K562 (cell line): ENCODE results near the gene IL23A. TPM values are rescaled to one million over a fixed set of nuclear protein-coding genes. Genes with fewer than 3 reads are reported as not detected.

Source experiments
- CBFA2T3 ChIP-seq: fragments of 450-650 bp; IDR thresholded peaks from 2 replicates; pipeline ENCODE4 v1.6.1; 2017
- CBX3 ChIP-seq, 2 experiments: IDR thresholded peaks; 1 replicate in 1 of 2; 2 replicates in 1 of 2; pipeline ENCODE4 v1.6.1; 2012; ENCODE audit warnings: inconsistent platforms in 2 of 2, low read length in 2 of 2, borderline replicate concordance in 1 of 2, control low read depth in 1 of 2
- CBX8 ChIP-seq: fragments of 200-600 bp; sonication (generic); IDR thresholded peaks from 2 replicates; pipeline ENCODE4 v1.6.1; 2012; ENCODE audit warnings: borderline replicate concordance, mixed run types, low read depth, mild to moderate bottlenecking, moderate library complexity, mixed read lengths, low read length, control low read depth, inconsistent platforms; ENCODE audit not compliant: poor library complexity, severe bottlenecking; ENCODE audit errors: extremely low read depth
- FOXA3 ChIP-seq, 2 experiments: fragments of 450-650 bp in 1 of 2; sonication (generic) in 1 of 2; formaldehyde crosslinking; IDR thresholded peaks in 1 of 2; conservative IDR thresholded peaks in 1 of 2; 2 replicates each; pipeline versions ENCODE4 v1.4.0 to v1.8.0; 2020 to 2022; ENCODE audit warnings: mild to moderate bottlenecking in 2 of 2, missing genetic modification reagents in 1 of 2
- HNRNPK ChIP-seq: fragments of 200-400 bp; formaldehyde crosslinking; IDR thresholded peaks from one replicate; pipeline ENCODE4 v1.6.1; 2018; ENCODE audit warnings: mild to moderate bottlenecking, low read depth, low read length; ENCODE audit not compliant: poor library complexity, severe bottlenecking
- ILF3 ChIP-seq: fragments of 450-650 bp; IDR thresholded peaks from 2 replicates; pipeline ENCODE4 v1.6.1; 2018; ENCODE audit warnings: antibody characterized with exemption, mild to moderate bottlenecking, moderate library complexity, borderline replicate concordance
- MCM5 ChIP-seq: fragments of 450-650 bp; IDR thresholded peaks from 2 replicates; pipeline ENCODE4 v1.6.1; 2016; ENCODE audit warnings: low read depth
- NFE2L1 ChIP-seq: fragments of 450-650 bp; IDR thresholded peaks from 2 replicates; pipeline ENCODE4 v1.6.1; 2016; ENCODE audit warnings: missing genetic modification characterization, low read depth, mild to moderate bottlenecking, missing compliant biosample characterization, moderate library complexity, borderline replicate concordance
- NFIC ChIP-seq: fragments of 450-650 bp; IDR thresholded peaks from 2 replicates; pipeline ENCODE4 v1.6.1; 2017; ENCODE audit warnings: mild to moderate bottlenecking, inconsistent platforms
- NR1H2 ChIP-seq: sonication (generic); formaldehyde crosslinking; IDR thresholded peaks from 2 replicates; pipeline ENCODE4 v1.4.0; 2020; ENCODE audit warnings: mild to moderate bottlenecking, missing genetic modification reagents
- NR2F6 ChIP-seq: fragments of 450-650 bp; formaldehyde crosslinking; IDR thresholded peaks from 2 replicates; pipeline ENCODE4 v1.4.0; 2020; ENCODE audit warnings: mild to moderate bottlenecking
- NUFIP1 ChIP-seq: fragments of 450-650 bp; IDR thresholded peaks from 2 replicates; pipeline ENCODE4 v1.6.1; 2018; ENCODE audit not compliant: partially characterized antibody
- PRMT5 ChIP-seq: sonication (generic); formaldehyde crosslinking; IDR thresholded peaks from 2 replicates; pipeline ENCODE4 v1.5.0; 2020; ENCODE audit warnings: missing genetic modification reagents
- PTBP1 ChIP-seq: fragments of 200-400 bp; formaldehyde crosslinking; IDR thresholded peaks from 2 replicates; pipeline ENCODE4 v1.6.1; 2017; ENCODE audit warnings: low read depth, low read length
- RNF2 ChIP-seq: sonication (generic); IDR thresholded peaks from 2 replicates; pipeline ENCODE4 v1.6.1; 2016
- TAL1 ChIP-seq: fragments of 450-650 bp; IDR thresholded peaks from 2 replicates; pipeline ENCODE4 v1.6.1; 2016; ENCODE audit warnings: mild to moderate bottlenecking
- TSC22D4 ChIP-seq: fragments of 450-650 bp; IDR thresholded peaks from 2 replicates; pipeline ENCODE4 v1.6.1; 2016; ENCODE audit warnings: missing genetic modification characterization, missing biosample characterization, control low read depth
- U2AF1 ChIP-seq: fragments of 200-400 bp; formaldehyde crosslinking; optimal IDR thresholded peaks from 2 replicates; pipeline ENCODE3; 2017; ENCODE audit warnings: mild to moderate bottlenecking, low read depth, low read length, moderate library complexity
- ZNF224 ChIP-seq: sonication (generic); formaldehyde crosslinking; IDR thresholded peaks from 2 replicates; pipeline ENCODE4 v1.8.0; 2022; ENCODE audit warnings: mild to moderate bottlenecking, missing genetic modification reagents
- ZNF253 ChIP-seq: fragments of 250-450 bp; sonication (Bioruptor Pico); conservative IDR thresholded peaks from 2 replicates; pipeline ENCODE4 v1.6.1; 2021; ENCODE audit warnings: mild to moderate bottlenecking
- ZNF583 ChIP-seq: fragments of 250-450 bp; sonication (Bioruptor Pico); IDR thresholded peaks from 2 replicates; pipeline ENCODE4 v1.4.0; 2020
- polyA plus RNA-seq, 8 experiments: library from polyadenylated mRNA; depleted of rRNA in 4 of 8; stranded (reverse) in 5 of 8; unstranded in 3 of 8; fragments of >200 nt; fragmentation: Nextera tagmentation in 2 of 8; fragmentation: Illumina TruSeq in 1 of 8; extraction: Ambion mirVana in 2 of 8; extraction: Trizol in 1 of 8; gene quantifications; 2 replicates each; pipeline versions ENCODE4 v1.2.1 to v1.2.3, GENCODE V29; 2011 to 2014; ENCODE audit warnings: inconsistent platforms in 1 of 8, missing spikeins in 1 of 8
- total RNA-seq, 7 experiments: library from RNA; depleted of rRNA in 6 of 7; stranded (reverse); fragments of >200 nt in 6 of 7; fragmentation: Illumina TruSeq in 2 of 7; extraction: Trizol in 2 of 7; gene quantifications; 2 replicates each; pipeline versions ENCODE4 v1.2.1 to v1.2.3, GENCODE V29; 2011 to 2021; ENCODE audit warnings: low replicate concordance in 1 of 7
- TF ChIP-seq, protein P1 (sequence below): fragments of 250-450 bp; sonication (Bioruptor Pico); IDR thresholded peaks from 2 replicates; pipeline ENCODE4 v1.8.0; 2022; ENCODE audit warnings: inconsistent platforms, mild to moderate bottlenecking, moderate library complexity, borderline replicate concordance
- TF ChIP-seq, protein P2 (sequence below), 3 experiments: fragments of 200-800 bp in 1 of 3; fragments of 250-450 bp in 1 of 3; fragments of 450-650 bp in 1 of 3; sonication (Bioruptor Pico) in 1 of 3; sonication (Bioruptor generic) in 1 of 3; formaldehyde crosslinking in 1 of 3; IDR thresholded peaks; 2 replicates each; pipeline versions ENCODE4 v1.6.1 to v1.8.0; 2016 to 2022; ENCODE audit warnings: mild to moderate bottlenecking in 2 of 3, missing genetic modification characterization in 2 of 3, missing compliant biosample characterization in 1 of 3, moderate library complexity in 1 of 3

Gene IL23A
- total and polyA plus RNA-seq, 9 of the 15 experiments (the other 6 are each of a cell fraction or from before 2014, with no cell fraction given) = 4.4 to 37.2 (median 9.6) TPM

GRCh38 chr12:56333679-56334489 lies 4.8 kb upstream of the IL23A start, which contains the start of gene PAN2 (continued):
- TF ChIP-seq, protein P1, sequence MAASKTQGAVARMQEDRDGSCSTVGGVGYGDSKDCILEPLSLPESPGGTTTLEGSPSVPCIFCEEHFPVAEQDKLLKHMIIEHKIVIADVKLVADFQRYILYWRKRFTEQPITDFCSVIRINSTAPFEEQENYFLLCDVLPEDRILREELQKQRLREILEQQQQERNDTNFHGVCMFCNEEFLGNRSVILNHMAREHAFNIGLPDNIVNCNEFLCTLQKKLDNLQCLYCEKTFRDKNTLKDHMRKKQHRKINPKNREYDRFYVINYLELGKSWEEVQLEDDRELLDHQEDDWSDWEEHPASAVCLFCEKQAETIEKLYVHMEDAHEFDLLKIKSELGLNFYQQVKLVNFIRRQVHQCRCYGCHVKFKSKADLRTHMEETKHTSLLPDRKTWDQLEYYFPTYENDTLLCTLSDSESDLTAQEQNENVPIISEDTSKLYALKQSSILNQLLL = no peak
- no peak for TF ChIP-seq RNF2
- TF ChIP-seq NR1H2 = no peak
- peak; percentile 72; the same call in 1 of the 2 replicates for TF ChIP-seq ZNF583 (CRISPR knock-in tag)
- TF ChIP-seq FOXA3 (CRISPR knock-in tag; conservative IDR thresholded peaks at IDR 0.05 in 1 of 2, IDR thresholded peaks at IDR 0.05 in 1 of 2) = no peak
- no peak for TF ChIP-seq CBFA2T3
- TF ChIP-seq CBX3 (IDR thresholded peaks at IDR 0.05; ENCODE audit: borderline replicate concordance in 1 of 2, low read length in 2 of 2) = no peak
- TF ChIP-seq PTBP1 = no peak
- no peak for TF ChIP-seq U2AF1
- TF ChIP-seq NFIC = no peak; the same call in 1 of the 2 replicates
- TF ChIP-seq HNRNPK = no peak
- TF ChIP-seq ZNF224 (CRISPR knock-in tag) = no peak
- no peak for TF ChIP-seq PRMT5 (CRISPR knock-in tag)
- no peak for TF ChIP-seq MCM5
- TF ChIP-seq, protein P2, sequence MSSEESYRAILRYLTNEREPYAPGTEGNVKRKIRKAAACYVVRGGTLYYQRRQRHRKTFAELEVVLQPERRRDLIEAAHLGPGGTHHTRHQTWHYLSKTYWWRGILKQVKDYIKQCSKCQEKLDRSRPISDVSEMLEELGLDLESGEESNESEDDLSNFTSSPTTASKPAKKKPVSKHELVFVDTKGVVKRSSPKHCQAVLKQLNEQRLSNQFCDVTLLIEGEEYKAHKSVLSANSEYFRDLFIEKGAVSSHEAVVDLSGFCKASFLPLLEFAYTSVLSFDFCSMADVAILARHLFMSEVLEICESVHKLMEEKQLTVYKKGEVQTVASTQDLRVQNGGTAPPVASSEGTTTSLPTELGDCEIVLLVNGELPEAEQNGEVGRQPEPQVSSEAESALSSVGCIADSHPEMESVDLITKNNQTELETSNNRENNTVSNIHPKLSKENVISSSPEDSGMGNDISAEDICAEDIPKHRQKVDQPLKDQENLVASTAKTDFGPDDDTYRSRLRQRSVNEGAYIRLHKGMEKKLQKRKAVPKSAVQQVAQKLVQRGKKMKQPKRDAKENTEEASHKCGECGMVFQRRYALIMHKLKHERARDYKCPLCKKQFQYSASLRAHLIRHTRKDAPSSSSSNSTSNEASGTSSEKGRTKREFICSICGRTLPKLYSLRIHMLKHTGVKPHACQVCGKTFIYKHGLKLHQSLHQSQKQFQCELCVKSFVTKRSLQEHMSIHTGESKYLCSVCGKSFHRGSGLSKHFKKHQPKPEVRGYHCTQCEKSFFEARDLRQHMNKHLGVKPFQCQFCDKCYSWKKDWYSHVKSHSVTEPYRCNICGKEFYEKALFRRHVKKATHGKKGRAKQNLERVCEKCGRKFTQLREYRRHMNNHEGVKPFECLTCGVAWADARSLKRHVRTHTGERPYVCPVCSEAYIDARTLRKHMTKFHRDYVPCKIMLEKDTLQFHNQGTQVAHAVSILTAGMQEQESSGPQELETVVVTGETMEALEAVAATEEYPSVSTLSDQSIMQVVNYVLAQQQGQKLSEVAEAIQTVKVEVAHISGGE (CRISPR knock-in tag; IDR thresholded peaks at IDR 0.05) = peak in 2 of 3 experiments; percentile 62 to 84; a peak in 4 of 6 replicates
- no peak for TF ChIP-seq CBX8
- no peak for TF ChIP-seq TSC22D4 (tag)
- TF ChIP-seq NR2F6 = no peak
- TF ChIP-seq ZNF253 (CRISPR knock-in tag) = no peak
- peak; percentile 16 for TF ChIP-seq NUFIP1
- TF ChIP-seq NFE2L1 (tag) = no peak
- TF ChIP-seq TAL1 = no peak
- no peak for TF ChIP-seq ILF3
